Astrocyte of the cerebellum (primary cell): Measurements from ENCODE around the gene MRTO4.
"Not testable (repeated sequence)": the region's sequence is repeated elsewhere in the genome, so short reads cannot be mapped to it uniquely, and the experiment has no call there.

Source experiments
- DNase-seq: peaks from one replicate; pipeline ENCODE4 v3.0.0-alpha.2; 2011; ENCODE audit warnings: low read depth
- H3K4me3 ChIP-seq: 2 replicates; pipeline ENCODE4 v1.5.1; 2011; ENCODE audit warnings: mild to moderate bottlenecking, low read depth, low read length, moderate library complexity
- CTCF ChIP-seq: IDR thresholded peaks from 2 replicates; pipeline ENCODE4 v1.5.1; 2012; ENCODE audit warnings: low read length, low read depth, moderate library complexity, mild to moderate bottlenecking; ENCODE audit errors: missing control alignments
- in situ Hi-C: cut with HindIII; loops from 2 replicates; pipeline ENCODE4 v1.10.0; 2017; ENCODE audit warnings: low sequenced_read_pairs

Gene MRTO4

GRCh38 chr1:19272064-19272463, 20.5 kb downstream of the MRTO4 start:
- DNase-seq: no peak
- TF ChIP-seq CTCF: no peak
- in situ Hi-C loops: no loop called here
- no peak overlapping the region for H3K4me3 ChIP-seq

GRCh38 chr1:19273106-19273843, 21.7 kb downstream of the MRTO4 start:
- in situ Hi-C loops: no loop called here
- no peak overlapping the region for H3K4me3 ChIP-seq
- no peak for DNase-seq
- TF ChIP-seq CTCF: no peak

- DNase-seq, H3K4me3 ChIP-seq, in situ Hi-C loops: not testable (repeated sequence)
Measured at GRCh38 chr1:19273844-19274531, 22.4 kb downstream of the MRTO4 start.

- H3K4me3 ChIP-seq: no peak overlapping the region
- in situ Hi-C loops: no loop called here
- TF ChIP-seq CTCF: no peak
- DNase-seq: no peak
Measured at GRCh38 chr1:19274636-19275035, 23.0 kb downstream of the MRTO4 start.

GRCh38 chr1:19283891-19284290, 32.3 kb downstream of the MRTO4 start:
- no peak overlapping the region for H3K4me3 ChIP-seq
- TF ChIP-seq CTCF: no peak

GRCh38 chr1:19284881-19285280, 33.3 kb downstream of the MRTO4 start:
- no peak for DNase-seq
- no peak overlapping the region for H3K4me3 ChIP-seq
- in situ Hi-C loops: no loop called here
- TF ChIP-seq CTCF: no peak

More at GRCh38 chr1:19283891-19284290, 32.3 kb downstream of the MRTO4 start:
- in situ Hi-C loops: no loop called here
- no peak for DNase-seq

- in situ Hi-C loops, H3K4me3 ChIP-seq, DNase-seq: not testable (repeated sequence)
Measured at GRCh38 chr1:19285366-19285765, 33.8 kb downstream of the MRTO4 start.

GRCh38 chr1:19285807-19286206, 34.2 kb downstream of the MRTO4 start:
- DNase-seq, H3K4me3 ChIP-seq, in situ Hi-C loops: not testable (repeated sequence)
